GM12801 (cell line): ENCODE results near the gene TM4SF4.

Experiments used
- CTCF ChIP-seq: IDR thresholded peaks from one replicate; pipeline ENCODE4 v1.5.1; 2011; ENCODE audit warnings: control low read depth; ENCODE audit not compliant: insufficient read length; ENCODE audit errors: extremely low read depth

Gene TM4SF4

GRCh38 chr3:149474250-149474817 lies at the start of gene TM4SF4:
Gene TM4SF4 (plus strand): TSS chr3:149474697. CDS start chr3:149474878, 181 bp downstream.
- no peak for TF ChIP-seq CTCF

- no peak for TF ChIP-seq CTCF
Measured at GRCh38 chr3:149424918-149425317, 49.6 kb upstream of the TM4SF4 start.

- no peak for TF ChIP-seq CTCF
Measured at GRCh38 chr3:149426325-149426724, 48.2 kb upstream of the TM4SF4 start.

GRCh38 chr3:149428087-149428486 lies 46.4 kb upstream of the TM4SF4 start:
- no peak for TF ChIP-seq CTCF

GRCh38 chr3:149430216-149430615 lies 44.3 kb upstream of the TM4SF4 start:
- no peak for TF ChIP-seq CTCF

- TF ChIP-seq CTCF: no peak
Measured at GRCh38 chr3:149432149-149432548, 42.3 kb upstream of the TM4SF4 start.

- TF ChIP-seq CTCF: no peak
Measured at GRCh38 chr3:149435996-149436885, 38.3 kb upstream of the TM4SF4 start.
